HepG2 (cell line): ENCODE data around the gene CORO7. TPM values are rescaled to one million over a fixed set of nuclear protein-coding genes. Genes with fewer than 3 reads are reported as not detected.

ENCODE experiments used
- CCDC6 ChIP-seq: sonication (generic); formaldehyde crosslinking; IDR thresholded peaks from 2 replicates; pipeline ENCODE4 v1.8.1; 2022; ENCODE audit warnings: mild to moderate bottlenecking, missing genetic modification reagents, moderate library complexity
- GTF3A ChIP-seq: sonication (generic); formaldehyde crosslinking; conservative IDR thresholded peaks from 2 replicates; pipeline ENCODE4 v1.4.0; 2020; ENCODE audit warnings: mild to moderate bottlenecking, missing genetic modification reagents
- HDAC1 ChIP-seq: sonication (generic); formaldehyde crosslinking; IDR thresholded peaks from 2 replicates; pipeline ENCODE4 v1.5.1; 2020; ENCODE audit warnings: mild to moderate bottlenecking, missing genetic modification reagents
- HMG20B ChIP-seq: conservative IDR thresholded peaks from 2 replicates; pipeline ENCODE4 v1.6.1; 2016; ENCODE audit warnings: missing genetic modification reagents, missing compliant biosample characterization
- HNRNPH1 ChIP-seq: fragments of 200-400 bp; formaldehyde crosslinking; optimal IDR thresholded peaks from 2 replicates; pipeline ENCODE3; 2017; ENCODE audit warnings: mild to moderate bottlenecking, low read depth, low read length
- HNRNPUL1 ChIP-seq: fragments of 200-400 bp; formaldehyde crosslinking; IDR thresholded peaks from 2 replicates; pipeline ENCODE4 v1.6.1; 2017; ENCODE audit warnings: low read depth, mild to moderate bottlenecking, low read length, moderate library complexity
- HOXA5 ChIP-seq: sonication (generic); formaldehyde crosslinking; IDR thresholded peaks from 2 replicates; pipeline ENCODE4 v1.4.0; 2020; ENCODE audit warnings: missing genetic modification reagents
- MIER3 ChIP-seq: IDR thresholded peaks from 2 replicates; pipeline ENCODE4 v1.6.1; 2016; ENCODE audit warnings: missing compliant biosample characterization, borderline replicate concordance
- PAF1 ChIP-seq: IDR thresholded peaks from 2 replicates; pipeline ENCODE4 v1.6.1; 2016; ENCODE audit warnings: missing genetic modification reagents, missing compliant biosample characterization
- ZBTB26 ChIP-seq: IDR thresholded peaks from 2 replicates; pipeline ENCODE4 v1.6.1; 2016; ENCODE audit warnings: missing compliant biosample characterization, missing genetic modification reagents, borderline replicate concordance
- ZBTB8A ChIP-seq: sonication (generic); formaldehyde crosslinking; IDR thresholded peaks from 2 replicates; pipeline ENCODE4 v1.4.0; 2020; ENCODE audit warnings: mild to moderate bottlenecking, low read depth, missing genetic modification reagents, borderline replicate concordance
- ZNF530 ChIP-seq: sonication (generic); formaldehyde crosslinking; IDR thresholded peaks from 2 replicates; pipeline ENCODE4 v1.5.0; 2020; ENCODE audit warnings: low read depth, mild to moderate bottlenecking, missing genetic modification reagents
- polyA plus RNA-seq, 8 experiments: library from polyadenylated mRNA; depleted of rRNA in 3 of 8; stranded (reverse) in 7 of 8; unstranded in 1 of 8; fragments of >200 nt; fragmentation: Illumina TruSeq in 4 of 8; extraction: Trizol in 4 of 8; gene quantifications; 2 replicates each; pipeline versions ENCODE4 v1.2.1 to v1.2.3, GENCODE V29; 2011 to 2016; ENCODE audit warnings: low read depth in 4 of 8, missing spikeins in 1 of 8, mixed read lengths in 1 of 8; ENCODE audit not compliant: insufficient read depth in 1 of 8
- total RNA-seq, 5 experiments: library from RNA; depleted of rRNA; stranded (reverse); fragments of >200 nt; fragmentation: Illumina TruSeq; extraction: Trizol; gene quantifications; 2 replicates each; pipeline ENCODE4 v1.2.3, GENCODE V29; 2016; ENCODE audit warnings: low read depth in 1 of 5
- TF ChIP-seq, protein P1 (sequence below): sonication (generic); formaldehyde crosslinking; IDR thresholded peaks from 2 replicates; pipeline ENCODE4 v1.4.0; 2020; ENCODE audit warnings: mild to moderate bottlenecking, low read depth, missing genetic modification reagents
- TF ChIP-seq, protein P2 (sequence below), 2 experiments: fragments of 450-650 bp in 1 of 2; sonication (generic) in 1 of 2; formaldehyde crosslinking in 1 of 2; IDR thresholded peaks; 2 replicates each; pipeline versions ENCODE4 v1.6.1 to v1.8.0; 2016 to 2022; ENCODE audit warnings: antibody characterized with exemption in 1 of 2, mild to moderate bottlenecking in 1 of 2, missing genetic modification reagents in 1 of 2
- TF ChIP-seq, protein P3 (sequence below): IDR thresholded peaks from 2 replicates; pipeline ENCODE4 v1.6.1; 2012; ENCODE audit warnings: low read length, improper control_type of control experiment

CORO7 gene
- total and polyA plus RNA-seq, 2 of the 13 experiments (the other 11 are each of a cell fraction or from before 2014, with no cell fraction given) = 9.9 to 14.3 TPM

DNA sequence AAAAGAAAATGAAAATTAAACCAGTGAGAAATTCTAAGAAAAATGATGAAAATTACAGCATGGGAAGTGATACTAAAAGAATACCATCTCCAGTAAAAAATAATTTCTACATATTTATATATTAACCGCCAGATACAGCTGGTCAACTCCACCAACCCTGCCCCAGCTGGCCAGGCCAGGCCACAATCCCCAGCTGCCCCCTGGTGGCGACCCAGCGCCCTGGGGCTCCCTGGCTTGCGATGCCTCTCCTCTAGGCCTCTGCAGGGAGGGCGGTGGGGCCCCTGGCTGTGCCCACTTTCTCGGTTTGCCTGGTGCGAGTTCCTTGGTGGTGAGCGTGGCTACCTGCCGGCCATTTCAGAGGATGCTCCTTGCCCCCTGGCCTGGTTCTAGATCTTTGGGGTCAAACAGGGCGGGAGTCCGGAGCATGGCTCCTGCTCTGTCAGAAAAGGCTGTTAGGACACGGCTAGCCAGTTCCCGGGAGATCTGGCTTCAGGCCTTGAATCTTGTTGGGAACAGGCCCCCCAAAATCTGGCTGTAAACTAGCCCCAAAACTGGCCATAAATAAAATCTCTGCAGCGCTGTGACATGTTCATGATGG, 86.0 kb downstream of the CORO7 start (continued):
- TF ChIP-seq MIER3 (CRISPR knock-in tag) (no peak), HNRNPH1 (no peak), PAF1 (CRISPR knock-in tag) (no peak), HNRNPUL1 (no peak), ZBTB26 (CRISPR knock-in tag) (no peak), ZNF530 (CRISPR knock-in tag) (no peak), HMG20B (no peak), GTF3A (CRISPR knock-in tag) (no peak), ZBTB8A (CRISPR knock-in tag) (no peak), CCDC6 (CRISPR knock-in tag) (no peak), HOXA5 (CRISPR knock-in tag) (no peak), HDAC1 (CRISPR knock-in tag) (no peak)
- TF ChIP-seq, protein P1, sequence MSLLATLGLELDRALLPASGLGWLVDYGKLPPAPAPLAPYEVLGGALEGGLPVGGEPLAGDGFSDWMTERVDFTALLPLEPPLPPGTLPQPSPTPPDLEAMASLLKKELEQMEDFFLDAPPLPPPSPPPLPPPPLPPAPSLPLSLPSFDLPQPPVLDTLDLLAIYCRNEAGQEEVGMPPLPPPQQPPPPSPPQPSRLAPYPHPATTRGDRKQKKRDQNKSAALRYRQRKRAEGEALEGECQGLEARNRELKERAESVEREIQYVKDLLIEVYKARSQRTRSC (CRISPR knock-in tag) = no peak
- TF ChIP-seq, protein P2, sequence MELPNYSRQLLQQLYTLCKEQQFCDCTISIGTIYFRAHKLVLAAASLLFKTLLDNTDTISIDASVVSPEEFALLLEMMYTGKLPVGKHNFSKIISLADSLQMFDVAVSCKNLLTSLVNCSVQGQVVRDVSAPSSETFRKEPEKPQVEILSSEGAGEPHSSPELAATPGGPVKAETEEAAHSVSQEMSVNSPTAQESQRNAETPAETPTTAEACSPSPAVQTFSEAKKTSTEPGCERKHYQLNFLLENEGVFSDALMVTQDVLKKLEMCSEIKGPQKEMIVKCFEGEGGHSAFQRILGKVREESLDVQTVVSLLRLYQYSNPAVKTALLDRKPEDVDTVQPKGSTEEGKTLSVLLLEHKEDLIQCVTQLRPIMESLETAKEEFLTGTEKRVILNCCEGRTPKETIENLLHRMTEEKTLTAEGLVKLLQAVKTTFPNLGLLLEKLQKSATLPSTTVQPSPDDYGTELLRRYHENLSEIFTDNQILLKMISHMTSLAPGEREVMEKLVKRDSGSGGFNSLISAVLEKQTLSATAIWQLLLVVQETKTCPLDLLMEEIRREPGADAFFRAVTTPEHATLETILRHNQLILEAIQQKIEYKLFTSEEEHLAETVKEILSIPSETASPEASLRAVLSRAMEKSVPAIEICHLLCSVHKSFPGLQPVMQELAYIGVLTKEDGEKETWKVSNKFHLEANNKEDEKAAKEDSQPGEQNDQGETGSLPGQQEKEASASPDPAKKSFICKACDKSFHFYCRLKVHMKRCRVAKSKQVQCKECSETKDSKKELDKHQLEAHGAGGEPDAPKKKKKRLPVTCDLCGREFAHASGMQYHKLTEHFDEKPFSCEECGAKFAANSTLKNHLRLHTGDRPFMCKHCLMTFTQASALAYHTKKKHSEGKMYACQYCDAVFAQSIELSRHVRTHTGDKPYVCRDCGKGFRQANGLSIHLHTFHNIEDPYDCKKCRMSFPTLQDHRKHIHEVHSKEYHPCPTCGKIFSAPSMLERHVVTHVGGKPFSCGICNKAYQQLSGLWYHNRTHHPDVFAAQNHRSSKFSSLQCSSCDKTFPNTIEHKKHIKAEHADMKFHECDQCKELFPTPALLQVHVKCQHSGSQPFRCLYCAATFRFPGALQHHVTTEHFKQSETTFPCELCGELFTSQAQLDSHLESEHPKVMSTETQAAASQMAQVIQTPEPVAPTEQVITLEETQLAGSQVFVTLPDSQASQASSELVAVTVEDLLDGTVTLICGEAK (IDR thresholded peaks at IDR 0.05) = no peak
- TF ChIP-seq, protein P2 (CRISPR knock-in tag; IDR thresholded peaks at IDR 0.05) = no peak
- TF ChIP-seq, protein P3, sequence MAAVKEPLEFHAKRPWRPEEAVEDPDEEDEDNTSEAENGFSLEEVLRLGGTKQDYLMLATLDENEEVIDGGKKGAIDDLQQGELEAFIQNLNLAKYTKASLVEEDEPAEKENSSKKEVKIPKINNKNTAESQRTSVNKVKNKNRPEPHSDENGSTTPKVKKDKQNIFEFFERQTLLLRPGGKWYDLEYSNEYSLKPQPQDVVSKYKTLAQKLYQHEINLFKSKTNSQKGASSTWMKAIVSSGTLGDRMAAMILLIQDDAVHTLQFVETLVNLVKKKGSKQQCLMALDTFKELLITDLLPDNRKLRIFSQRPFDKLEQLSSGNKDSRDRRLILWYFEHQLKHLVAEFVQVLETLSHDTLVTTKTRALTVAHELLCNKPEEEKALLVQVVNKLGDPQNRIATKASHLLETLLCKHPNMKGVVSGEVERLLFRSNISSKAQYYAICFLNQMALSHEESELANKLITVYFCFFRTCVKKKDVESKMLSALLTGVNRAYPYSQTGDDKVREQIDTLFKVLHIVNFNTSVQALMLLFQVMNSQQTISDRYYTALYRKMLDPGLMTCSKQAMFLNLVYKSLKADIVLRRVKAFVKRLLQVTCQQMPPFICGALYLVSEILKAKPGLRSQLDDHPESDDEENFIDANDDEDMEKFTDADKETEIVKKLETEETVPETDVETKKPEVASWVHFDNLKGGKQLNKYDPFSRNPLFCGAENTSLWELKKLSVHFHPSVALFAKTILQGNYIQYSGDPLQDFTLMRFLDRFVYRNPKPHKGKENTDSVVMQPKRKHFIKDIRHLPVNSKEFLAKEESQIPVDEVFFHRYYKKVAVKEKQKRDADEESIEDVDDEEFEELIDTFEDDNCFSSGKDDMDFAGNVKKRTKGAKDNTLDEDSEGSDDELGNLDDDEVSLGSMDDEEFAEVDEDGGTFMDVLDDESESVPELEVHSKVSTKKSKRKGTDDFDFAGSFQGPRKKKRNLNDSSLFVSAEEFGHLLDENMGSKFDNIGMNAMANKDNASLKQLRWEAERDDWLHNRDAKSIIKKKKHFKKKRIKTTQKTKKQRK = no peak
